GM10248 (cell line): ENCODE results near the gene SLC25A12.

Experiments used
- CTCF ChIA-PET: fragments of 300-600 bp; sonication (Branson Sonifier 250); formaldehyde crosslinking; extraction: SDS; loops from one replicate; lab custom pipeline; 2021; ENCODE audit warnings: antibody characterized with exemption; lab: Yijun Ruan, JAX
- POLR2A ChIA-PET: fragments of 350-650 bp; sonication (Branson Sonifier 250); formaldehyde crosslinking; extraction: SDS; loops from one replicate; lab custom pipeline; 2020; ENCODE audit warnings: antibody characterized with exemption; lab: Yijun Ruan, JAX
- DNase-seq: peaks from one replicate; pipeline ENCODE4 v3.0.0; 2012; ENCODE audit errors: extremely low spot score
- CTCF ChIP-seq: IDR thresholded peaks from 2 replicates; pipeline ENCODE4 v1.5.1; 2012; ENCODE audit warnings: mild to moderate bottlenecking, low read depth; ENCODE audit errors: extremely low read depth, missing control alignments, control extremely low read depth

Gene SLC25A12

GRCh38 chr2:171822525-171823322 is 71.3 kb downstream of the SLC25A12 start:
- TF ChIP-seq CTCF: no peak
- ChIA-PET POLR2A (no interaction called here), CTCF (interaction anchor here (0.7 to 1.6 kb wide), 2 partner anchors 178 to 284 kb away, joined by 3 to 4 read pairs; no protein-coding TSS in a partner anchor)
- no peak for DNase-seq

- no peak for DNase-seq
- no peak for TF ChIP-seq CTCF
- CTCF ChIA-PET: interaction anchor here (1.3 kb wide), 1 partner anchor 9 kb away, joined by 5 read pairs; no protein-coding TSS in a partner anchor
- POLR2A ChIA-PET: no interaction called here
Observed at GRCh38 chr2:171819453-171819852, 74.6 kb downstream of the SLC25A12 start.

GRCh38 chr2:171814883-171815282 is 79.2 kb downstream of the SLC25A12 start:
- DNase-seq: no peak
- POLR2A ChIA-PET: no interaction called here
- no peak for TF ChIP-seq CTCF
- CTCF ChIA-PET: no interaction called here

- POLR2A ChIA-PET: no interaction called here
- DNase-seq: no peak
- CTCF ChIA-PET: no interaction called here
Observed at GRCh38 chr2:171814174-171814573, 79.9 kb downstream of the SLC25A12 start.

GRCh38 chr2:171813729-171814128 is 80.3 kb downstream of the SLC25A12 start:
- ChIA-PET CTCF (interaction anchor here (1.5 kb wide), 1 partner anchor 22 kb away, joined by 3 read pairs; no protein-coding TSS in a partner anchor), POLR2A (no interaction called here)

More at GRCh38 chr2:171814174-171814573, 79.9 kb downstream of the SLC25A12 start:
- TF ChIP-seq CTCF: no peak

GRCh38 chr2:171813126-171813525 is 80.9 kb downstream of the SLC25A12 start:
- TF ChIP-seq CTCF: no peak
- CTCF ChIA-PET: interaction anchor here (1.1 to 1.5 kb wide), 3 partner anchors 21 to 111 kb away, joined by 3 to 4 read pairs (median 3); no protein-coding TSS in a partner anchor
- POLR2A ChIA-PET: no interaction called here
- DNase-seq: no peak

More at GRCh38 chr2:171813729-171814128, 80.3 kb downstream of the SLC25A12 start:
- no peak for TF ChIP-seq CTCF
- no peak for DNase-seq
